ENCODE data around the gene GDF15. TPM values are rescaled to one million over a fixed set of nuclear protein-coding genes. Genes with fewer than 3 reads are reported as not detected.

The GDF15 gene
- total and polyA plus RNA-seq, 4 donors = 0.42 to 11.6 (median 7.2) TPM

DNA sequence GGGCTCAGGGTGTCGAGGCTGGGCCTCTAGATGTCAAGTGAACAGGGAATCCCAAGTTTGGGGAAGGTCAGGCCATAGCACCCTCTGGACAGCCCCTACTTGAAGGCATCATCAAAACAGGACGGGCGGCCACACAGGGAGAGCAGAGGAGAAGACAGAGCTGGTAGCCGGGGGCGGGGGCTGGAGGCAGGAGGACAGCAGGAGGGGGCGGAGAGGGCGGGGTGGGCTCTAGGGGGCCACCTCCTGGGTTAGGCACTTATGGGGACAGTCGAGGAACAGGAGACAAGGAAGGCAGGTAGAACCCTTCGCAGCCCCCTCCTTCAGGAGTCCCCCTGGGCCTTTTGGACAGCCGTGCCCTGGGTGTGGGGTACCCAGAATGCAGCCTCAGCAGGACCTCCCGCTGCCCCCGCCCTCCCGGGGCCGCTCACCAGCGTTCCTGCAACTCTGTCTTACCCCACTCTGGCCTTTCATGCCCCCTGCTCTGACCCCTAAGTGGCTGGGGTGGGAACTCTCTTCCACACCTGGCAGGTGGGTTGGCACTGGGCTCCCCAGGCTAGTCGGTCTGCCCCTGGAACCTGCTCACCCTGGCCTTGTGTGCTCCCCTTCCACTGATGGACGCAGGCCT, 39.0 kb downstream of the GDF15 start (continued):
- TF ChIP-seq, protein P1, sequence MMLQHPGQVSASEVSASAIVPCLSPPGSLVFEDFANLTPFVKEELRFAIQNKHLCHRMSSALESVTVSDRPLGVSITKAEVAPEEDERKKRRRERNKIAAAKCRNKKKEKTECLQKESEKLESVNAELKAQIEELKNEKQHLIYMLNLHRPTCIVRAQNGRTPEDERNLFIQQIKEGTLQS (IDR thresholded peaks at IDR 0.05) = no peak
- TF ChIP-seq RXRA (IDR thresholded peaks at IDR 0.05) = no peak
- no peak for TF ChIP-seq ZBTB33 (IDR thresholded peaks at IDR 0.05)
- no peak for TF ChIP-seq HNF4A (conservative IDR thresholded peaks at IDR 0.05)

DNA sequence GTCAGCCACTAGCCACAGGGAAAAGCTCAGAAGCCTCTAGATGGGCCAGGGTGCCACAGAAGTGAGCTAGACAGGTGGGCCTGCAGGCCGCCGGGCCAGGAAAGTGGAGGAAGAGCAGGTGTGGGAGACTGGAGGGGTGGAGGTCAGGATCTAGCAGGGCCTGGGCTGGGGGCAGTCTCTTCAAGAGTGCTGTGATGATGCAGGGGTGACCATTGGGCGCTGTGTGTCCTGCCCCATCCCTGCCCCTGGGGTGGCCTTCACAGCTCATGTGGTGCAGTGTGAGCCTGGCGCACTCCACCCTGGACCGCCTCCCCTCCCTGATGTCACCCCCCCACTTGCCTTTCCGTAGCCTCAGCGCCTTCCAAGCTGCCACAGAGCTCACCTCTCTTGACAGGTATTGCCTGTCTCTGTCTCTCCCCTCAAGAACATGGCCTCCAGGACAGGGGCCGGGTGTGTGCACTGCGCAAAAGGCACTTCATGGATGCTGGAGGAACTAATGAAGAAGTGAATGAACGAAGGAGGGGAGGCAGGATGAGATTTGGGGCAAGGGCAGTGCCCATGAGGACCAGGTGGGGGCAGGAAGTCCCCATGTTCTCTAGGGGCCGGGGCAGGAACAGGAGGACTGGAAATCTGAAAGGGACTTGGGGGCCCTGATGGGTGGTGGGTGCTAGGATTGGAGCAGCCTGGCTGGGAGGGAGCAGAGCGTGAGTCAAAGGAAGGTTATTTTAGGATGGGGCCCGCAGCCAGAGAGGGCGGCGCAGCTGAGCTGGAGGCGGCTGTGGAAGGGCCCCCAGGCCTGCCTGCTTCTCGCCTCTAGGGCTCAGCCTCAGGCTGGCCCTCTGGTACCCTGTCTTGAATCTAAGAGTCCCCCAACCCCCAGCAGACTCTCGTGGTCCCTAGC, 39.8 kb downstream of the GDF15 start:
- Histone ChIP-seq H3K4me3 (ENCODE audit: low read depth in 1 of 3, low read length in 3 of 3) (no peak overlapping the region), H3K4me1 (ENCODE audit: control insufficient read depth in 4 of 4, insufficient read depth in 4 of 4, low read length in 3 of 4) (peaks cover 0 to 5% (median under 1%) of the 10 kb centered on the region in 4 donors), H3K27ac (ENCODE audit: low read depth in 1 of 2, low read length in 2 of 2) (no peak overlapping the region), H3K27me3 (ENCODE audit: control insufficient read depth in 4 of 4, insufficient read depth in 4 of 4, low read length in 3 of 4) (no peaks in the 10 kb centered on the region), H3K36me3 (ENCODE audit: control insufficient read depth in 4 of 4, insufficient read depth in 3 of 4, low read depth in 1 of 4, low read length in 3 of 4) (no peaks in the 10 kb centered on the region), H3K9ac (ENCODE audit: low read depth in 1 of 2, low read length in 2 of 2) (no peak overlapping the region), H3K9me3 (ENCODE audit: control insufficient read depth in 4 of 4, low read length in 3 of 4) (no peaks in the 10 kb centered on the region)
- TF ChIP-seq ZBTB33 (IDR thresholded peaks at IDR 0.05) = no peak
- TF ChIP-seq, protein P2, sequence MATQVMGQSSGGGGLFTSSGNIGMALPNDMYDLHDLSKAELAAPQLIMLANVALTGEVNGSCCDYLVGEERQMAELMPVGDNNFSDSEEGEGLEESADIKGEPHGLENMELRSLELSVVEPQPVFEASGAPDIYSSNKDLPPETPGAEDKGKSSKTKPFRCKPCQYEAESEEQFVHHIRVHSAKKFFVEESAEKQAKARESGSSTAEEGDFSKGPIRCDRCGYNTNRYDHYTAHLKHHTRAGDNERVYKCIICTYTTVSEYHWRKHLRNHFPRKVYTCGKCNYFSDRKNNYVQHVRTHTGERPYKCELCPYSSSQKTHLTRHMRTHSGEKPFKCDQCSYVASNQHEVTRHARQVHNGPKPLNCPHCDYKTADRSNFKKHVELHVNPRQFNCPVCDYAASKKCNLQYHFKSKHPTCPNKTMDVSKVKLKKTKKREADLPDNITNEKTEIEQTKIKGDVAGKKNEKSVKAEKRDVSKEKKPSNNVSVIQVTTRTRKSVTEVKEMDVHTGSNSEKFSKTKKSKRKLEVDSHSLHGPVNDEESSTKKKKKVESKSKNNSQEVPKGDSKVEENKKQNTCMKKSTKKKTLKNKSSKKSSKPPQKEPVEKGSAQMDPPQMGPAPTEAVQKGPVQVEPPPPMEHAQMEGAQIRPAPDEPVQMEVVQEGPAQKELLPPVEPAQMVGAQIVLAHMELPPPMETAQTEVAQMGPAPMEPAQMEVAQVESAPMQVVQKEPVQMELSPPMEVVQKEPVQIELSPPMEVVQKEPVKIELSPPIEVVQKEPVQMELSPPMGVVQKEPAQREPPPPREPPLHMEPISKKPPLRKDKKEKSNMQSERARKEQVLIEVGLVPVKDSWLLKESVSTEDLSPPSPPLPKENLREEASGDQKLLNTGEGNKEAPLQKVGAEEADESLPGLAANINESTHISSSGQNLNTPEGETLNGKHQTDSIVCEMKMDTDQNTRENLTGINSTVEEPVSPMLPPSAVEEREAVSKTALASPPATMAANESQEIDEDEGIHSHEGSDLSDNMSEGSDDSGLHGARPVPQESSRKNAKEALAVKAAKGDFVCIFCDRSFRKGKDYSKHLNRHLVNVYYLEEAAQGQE (IDR thresholded peaks at IDR 0.05) = no peak
- TF ChIP-seq, protein P3, sequence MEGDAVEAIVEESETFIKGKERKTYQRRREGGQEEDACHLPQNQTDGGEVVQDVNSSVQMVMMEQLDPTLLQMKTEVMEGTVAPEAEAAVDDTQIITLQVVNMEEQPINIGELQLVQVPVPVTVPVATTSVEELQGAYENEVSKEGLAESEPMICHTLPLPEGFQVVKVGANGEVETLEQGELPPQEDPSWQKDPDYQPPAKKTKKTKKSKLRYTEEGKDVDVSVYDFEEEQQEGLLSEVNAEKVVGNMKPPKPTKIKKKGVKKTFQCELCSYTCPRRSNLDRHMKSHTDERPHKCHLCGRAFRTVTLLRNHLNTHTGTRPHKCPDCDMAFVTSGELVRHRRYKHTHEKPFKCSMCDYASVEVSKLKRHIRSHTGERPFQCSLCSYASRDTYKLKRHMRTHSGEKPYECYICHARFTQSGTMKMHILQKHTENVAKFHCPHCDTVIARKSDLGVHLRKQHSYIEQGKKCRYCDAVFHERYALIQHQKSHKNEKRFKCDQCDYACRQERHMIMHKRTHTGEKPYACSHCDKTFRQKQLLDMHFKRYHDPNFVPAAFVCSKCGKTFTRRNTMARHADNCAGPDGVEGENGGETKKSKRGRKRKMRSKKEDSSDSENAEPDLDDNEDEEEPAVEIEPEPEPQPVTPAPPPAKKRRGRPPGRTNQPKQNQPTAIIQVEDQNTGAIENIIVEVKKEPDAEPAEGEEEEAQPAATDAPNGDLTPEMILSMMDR (IDR thresholded peaks at IDR 0.05; ENCODE audit: low read depth, low read length, missing input control) = no peak
- TF ChIP-seq EGR1 (IDR thresholded peaks at IDR 0.05; ENCODE audit: low read depth in 2 of 2) = no peak
- TF ChIP-seq RXRA (IDR thresholded peaks at IDR 0.05) = no peak
- TF ChIP-seq HNF4A (conservative IDR thresholded peaks at IDR 0.05) = no peak
- TF ChIP-seq, protein P1 (IDR thresholded peaks at IDR 0.05) = no peak
- no peak for TF ChIP-seq HNF4G (IDR thresholded peaks at IDR 0.05)
- TF ChIP-seq, protein P4, sequence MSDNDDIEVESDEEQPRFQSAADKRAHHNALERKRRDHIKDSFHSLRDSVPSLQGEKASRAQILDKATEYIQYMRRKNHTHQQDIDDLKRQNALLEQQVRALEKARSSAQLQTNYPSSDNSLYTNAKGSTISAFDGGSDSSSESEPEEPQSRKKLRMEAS (IDR thresholded peaks at IDR 0.05) = no peak
- TF ChIP-seq YY1 (IDR thresholded peaks at IDR 0.05) = no peak
- TF ChIP-seq RAD21 (IDR thresholded peaks at IDR 0.05) = no peak
- TF ChIP-seq FOXA1 (IDR thresholded peaks at IDR 0.05) = no peak
- TF ChIP-seq SP1 (IDR thresholded peaks at IDR 0.05) = no peak
- TF ChIP-seq JUND (IDR thresholded peaks at IDR 0.05) = no peak
- no peak for TF ChIP-seq TAF1 (conservative IDR thresholded peaks at IDR 0.05)
- no peak for TF ChIP-seq FOXA2 (IDR thresholded peaks at IDR 0.05)
- no peak for TF ChIP-seq NR2F2 (IDR thresholded peaks at IDR 0.05)
- TF ChIP-seq GABPA (IDR thresholded peaks at IDR 0.05 in 1 of 2, conservative IDR thresholded peaks at IDR 0.05 in 1 of 2) = no peak
- DNase-seq (ENCODE audit: low spot score) = no peak
- WGBS = 88% methylated on average over 18 of the region's 18 CpGs
